NCI-H128 (cell line): Measurements from ENCODE around the gene RPUSD2.

ENCODE experiments used
- DNase-seq: peaks from one replicate; lab custom pipeline; 2025; ENCODE audit not compliant: unreplicated experiment; lab: John Stamatoyannopoulos, UW

RPUSD2 gene

DNA sequence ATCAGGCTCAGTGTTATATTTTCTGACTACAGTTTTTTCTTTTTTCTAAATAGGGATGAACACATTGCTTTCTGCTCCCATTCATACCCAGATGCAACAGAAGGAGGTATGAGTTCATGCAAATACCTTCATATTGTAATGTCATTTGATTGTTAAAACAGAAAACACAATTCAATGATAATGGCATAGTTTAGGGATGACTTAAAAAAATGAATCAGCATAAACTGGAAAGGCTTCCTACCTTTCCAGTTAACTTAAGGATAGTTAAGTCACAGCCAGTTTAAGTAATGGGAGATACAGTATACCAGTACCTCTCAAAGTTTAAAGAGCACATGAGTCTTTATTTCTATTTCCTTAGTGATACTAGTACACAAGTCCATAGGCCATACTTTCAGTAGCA lies 49.8 kb downstream of the RPUSD2 start:
- no peak for DNase-seq

DNA sequence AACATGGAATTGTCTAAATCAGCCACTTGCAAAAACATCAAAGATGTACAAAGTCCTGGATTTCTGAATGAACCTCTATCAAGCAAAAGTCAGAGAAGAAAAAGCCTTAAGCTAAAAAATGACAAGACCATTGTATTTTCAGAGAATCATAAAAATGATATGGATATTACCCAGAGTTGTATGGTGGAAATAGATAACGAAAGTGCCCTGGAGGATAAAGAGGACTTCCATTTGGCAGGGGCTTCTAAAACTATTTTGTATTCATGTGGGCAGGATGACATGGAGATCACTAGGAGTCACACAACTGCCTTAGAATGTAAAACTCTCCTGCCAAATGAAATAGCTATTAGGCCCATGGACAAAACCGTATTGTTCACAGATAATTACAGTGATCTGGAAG lies 54.3 kb downstream of the RPUSD2 start:
- no peak for DNase-seq
